DOHH2 (cell line): ENCODE results near the gene PARD6A.

Source experiments
- H3F3A ChIP-seq: fragments of 200-600 bp; sonication (generic), shearing (Covaris generic); 2 replicates; pipeline ENCODE4 v1.6.0; 2016; ENCODE audit warnings: antibody characterized with exemption, mild to moderate bottlenecking; ENCODE audit not compliant: control insufficient read depth, insufficient read depth
- H3K27ac ChIP-seq: fragments of 200-600 bp; sonication (generic); 2 replicates; pipeline ENCODE4 v1.5.1; 2014; ENCODE audit warnings: low read depth, mild to moderate bottlenecking, low read length, moderate library complexity
- H3K27me3 ChIP-seq: fragments of 200-600 bp; sonication (generic); 2 replicates; pipeline ENCODE4 v1.6.1; 2014; ENCODE audit warnings: mild to moderate bottlenecking, low read length, mixed read lengths; ENCODE audit not compliant: control insufficient read depth
- H3K36me3 ChIP-seq: fragments of 200-600 bp; sonication (generic); 2 replicates; pipeline ENCODE4 v1.6.1; 2014; ENCODE audit warnings: mild to moderate bottlenecking, low read length, moderate library complexity, mixed read lengths; ENCODE audit not compliant: control insufficient read depth
- H3K4me1 ChIP-seq: fragments of 200-600 bp; sonication (generic); 2 replicates; pipeline ENCODE4 v1.6.1; 2014; ENCODE audit warnings: mild to moderate bottlenecking, low read length, mixed read lengths; ENCODE audit not compliant: control insufficient read depth
- H3K4me2 ChIP-seq: fragments of 200-600 bp; sonication (generic); 2 replicates; pipeline ENCODE4 v1.6.0; 2014; ENCODE audit warnings: mild to moderate bottlenecking, low read length, moderate library complexity
- H3K4me3 ChIP-seq: fragments of 200-600 bp; sonication (generic); 2 replicates; pipeline ENCODE4 v1.5.1; 2014; ENCODE audit warnings: mild to moderate bottlenecking, low read length, mixed read lengths
- H3K79me2 ChIP-seq: fragments of 200-600 bp; sonication (generic); 2 replicates; pipeline ENCODE4 v1.6.1; 2014; ENCODE audit warnings: mild to moderate bottlenecking, low read length, mixed read lengths; ENCODE audit not compliant: control insufficient read depth
- H3K9me2 ChIP-seq: fragments of 200-600 bp; sonication (generic); replicated peaks from 2 replicates; pipeline ENCODE4 v1.6.1; 2014; ENCODE audit warnings: mild to moderate bottlenecking, low read length, mixed read lengths; ENCODE audit not compliant: control insufficient read depth
- H3K9me3 ChIP-seq: fragments of 200-600 bp; sonication (generic); 2 replicates; pipeline ENCODE4 v1.6.1; 2014; ENCODE audit warnings: antibody characterized with exemption, low read length, mixed read lengths; ENCODE audit not compliant: control insufficient read depth, insufficient read depth
- H4K20me1 ChIP-seq: fragments of 200-600 bp; sonication (generic); 2 replicates; pipeline ENCODE4 v1.6.0; 2014; ENCODE audit warnings: low read depth, mild to moderate bottlenecking, antibody characterized with exemption, low read length, moderate library complexity; ENCODE audit not compliant: control insufficient read depth, insufficient read depth
- CTCF ChIP-seq: fragments of 200-600 bp; sonication (generic); IDR thresholded peaks from one replicate; pipeline ENCODE4 v1.5.1; 2014; ENCODE audit warnings: antibody characterized with exemption, mild to moderate bottlenecking, low read depth, low read length; ENCODE audit not compliant: poor library complexity, severe bottlenecking
- EZH2phosphoT487 ChIP-seq: fragments of 200-600 bp; sonication (generic); IDR thresholded peaks from 2 replicates; pipeline ENCODE4 v1.6.1; 2017; ENCODE audit warnings: borderline replicate concordance, mild to moderate bottlenecking, antibody characterized with exemption, low read length, moderate library complexity, mixed read lengths

The PARD6A gene

GRCh38 chr16:67707210-67707609, 46.5 kb downstream of the PARD6A start:
- Histone ChIP-seq H3K9me3 (no peaks in the 10 kb centered on the region), H3K4me1 (no peaks in the 10 kb centered on the region), H3K79me2 (peaks cover 44% of the 10 kb centered on the region), H3K4me3 (no peak overlapping the region), H3K27ac (no peak overlapping the region), H3K9me2 (no peaks in the 10 kb centered on the region), H3K27me3 (no peaks in the 10 kb centered on the region), H3F3A (no peaks in the 10 kb centered on the region), H3K36me3 (no peaks in the 10 kb centered on the region), H4K20me1 (no peaks in the 10 kb centered on the region), H3K4me2 (no peak overlapping the region)
- no peak for TF ChIP-seq EZH2phosphoT487
- no peak for TF ChIP-seq CTCF

GRCh38 chr16:67707790-67708189, 47.0 kb downstream of the PARD6A start:
- Histone ChIP-seq H3K4me1 (no peaks in the 10 kb centered on the region), H3K79me2 (peaks cover 44% of the 10 kb centered on the region), H3K27me3 (no peaks in the 10 kb centered on the region), H3K27ac (no peak overlapping the region), H3K4me2 (no peak overlapping the region), H3K36me3 (no peaks in the 10 kb centered on the region), H3K4me3 (no peak overlapping the region), H3K9me3 (no peaks in the 10 kb centered on the region), H4K20me1 (no peaks in the 10 kb centered on the region), H3F3A (no peaks in the 10 kb centered on the region), H3K9me2 (no peaks in the 10 kb centered on the region)
- no peak for TF ChIP-seq CTCF
- no peak for TF ChIP-seq EZH2phosphoT487

GRCh38 chr16:67708368-67708771, 47.6 kb downstream of the PARD6A start:
- H3K4me2 ChIP-seq, result no peak overlapping the region
- H3K36me3 ChIP-seq, result no peaks in the 10 kb centered on the region
- H4K20me1 ChIP-seq, result no peaks in the 10 kb centered on the region
- H3K9me3 ChIP-seq, result no peaks in the 10 kb centered on the region
- H3F3A ChIP-seq, result no peaks in the 10 kb centered on the region
- H3K9me2 ChIP-seq, result no peaks in the 10 kb centered on the region
- H3K4me3 ChIP-seq, result no peak overlapping the region
- H3K79me2 ChIP-seq, result peaks cover 48% of the 10 kb centered on the region
- TF ChIP-seq CTCF (no peak), EZH2phosphoT487 (no peak)
- H3K4me1 ChIP-seq, result no peaks in the 10 kb centered on the region
- no peak overlapping the region for H3K27ac ChIP-seq
- H3K27me3 ChIP-seq, result no peaks in the 10 kb centered on the region
